Hematopoietic multipotent progenitor cell treated with erythropoietin and hydrocortisone succinate and interleukin-3 and kit ligand, for 15 days (in vitro differentiated cells): ENCODE data around the gene GRK5.

Experiments used
- DNase-seq: peaks from one replicate; pipeline ENCODE4 v3.0.0-alpha.2; 2015; ENCODE audit warnings: low spot score

GRK5 gene

DNA sequence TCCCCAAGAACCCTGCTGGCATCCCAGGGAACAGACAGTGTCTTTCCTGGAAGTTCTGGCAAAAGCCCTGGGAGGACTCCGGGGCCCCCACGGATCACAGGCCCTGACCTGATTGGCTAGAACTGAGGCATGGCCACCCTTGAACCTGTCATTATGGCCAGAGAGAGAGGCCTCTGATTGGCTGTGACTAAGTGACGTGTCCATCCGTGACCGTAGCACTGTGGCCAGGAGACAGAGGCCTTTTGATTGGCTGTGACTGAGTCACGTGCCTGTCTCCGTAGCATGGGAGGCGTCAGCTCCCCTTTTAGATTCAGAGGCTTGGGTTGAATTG is 171.3 kb downstream of the GRK5 start:
- DNase-seq, result no peak

DNA sequence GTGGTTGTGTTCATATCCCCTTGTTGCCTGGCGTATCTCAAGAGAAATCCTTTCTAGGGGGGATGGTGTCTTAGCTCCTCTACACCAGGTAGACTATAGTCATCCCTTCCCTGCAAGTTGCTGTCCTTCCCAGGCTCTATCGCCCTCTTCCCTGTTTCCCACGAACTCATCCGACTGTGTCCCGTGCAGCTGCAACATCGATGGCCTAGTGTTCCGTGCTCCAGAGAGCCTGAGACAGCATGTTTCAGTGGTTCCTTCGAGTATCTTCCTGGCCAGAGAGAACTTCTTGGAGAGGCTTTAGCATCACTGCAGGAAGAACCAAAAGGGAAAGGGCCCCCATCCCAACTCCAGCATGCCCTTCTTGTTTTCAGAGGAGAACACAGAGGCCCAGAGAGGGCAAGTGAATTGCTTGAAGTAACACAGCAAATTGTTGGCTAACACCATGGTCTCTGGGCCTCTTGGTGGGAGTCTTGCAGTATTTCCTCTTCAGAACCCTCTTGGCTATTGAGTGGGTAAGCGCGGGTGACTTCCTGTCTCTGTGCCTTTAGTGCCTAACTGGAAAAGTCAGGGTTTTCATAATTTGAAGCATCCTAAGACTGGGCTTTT is 172.2 kb downstream of the GRK5 start:
- no peak for DNase-seq

- no peak for DNase-seq
Observed at GRCh38 chr10:119383174-119383856, 175.9 kb downstream of the GRK5 start.

DNA sequence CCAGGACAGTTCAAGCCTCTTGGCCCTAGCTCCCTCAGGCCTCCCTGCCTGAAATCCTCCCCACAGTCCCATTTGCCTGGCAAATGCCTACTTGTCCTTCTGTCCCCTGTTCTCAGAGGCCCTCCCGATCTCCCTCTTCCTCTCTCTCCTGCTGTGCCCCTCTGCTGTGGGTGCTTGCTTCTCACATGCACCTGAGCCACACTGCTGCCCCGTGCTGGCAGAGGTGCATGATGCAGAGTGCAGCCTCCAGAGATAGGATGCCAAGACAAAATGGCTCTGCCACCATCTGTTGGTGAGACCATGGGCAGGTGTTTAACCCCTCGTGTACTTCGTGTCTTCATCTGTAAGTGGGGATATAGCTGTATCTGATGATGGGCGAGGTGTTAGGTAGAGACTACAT is 176.8 kb downstream of the GRK5 start:
- no peak for DNase-seq

DNA sequence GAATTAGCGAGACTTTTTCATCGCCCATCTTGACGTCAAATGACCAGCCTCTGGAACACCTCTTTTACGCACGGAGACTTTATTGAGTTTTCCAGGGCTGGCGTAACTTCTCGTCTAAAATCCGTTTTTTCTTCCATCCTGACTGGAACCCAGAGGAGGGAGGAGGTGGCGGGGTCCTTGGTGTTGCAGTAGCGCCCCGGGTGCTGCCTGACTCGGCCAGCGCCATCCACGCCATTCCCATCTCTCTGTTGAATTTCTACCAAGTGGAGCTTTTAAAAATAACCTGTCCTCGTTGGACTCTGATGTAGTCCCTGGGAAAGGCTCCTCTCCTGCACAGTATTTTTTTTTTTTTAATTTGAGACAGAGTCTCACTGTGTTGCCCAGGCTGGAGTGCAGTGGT is 179.3 kb downstream of the GRK5 start:
- DNase-seq, result no peak

GRCh38 chr10:119388849-119389345 is 181.5 kb downstream of the GRK5 start:
- no peak for DNase-seq

GRCh38 chr10:119391440-119392251 is 184.3 kb downstream of the GRK5 start:
- no peak for DNase-seq

GRCh38 chr10:119393019-119393418 is 185.6 kb downstream of the GRK5 start:
- no peak for DNase-seq

DNA sequence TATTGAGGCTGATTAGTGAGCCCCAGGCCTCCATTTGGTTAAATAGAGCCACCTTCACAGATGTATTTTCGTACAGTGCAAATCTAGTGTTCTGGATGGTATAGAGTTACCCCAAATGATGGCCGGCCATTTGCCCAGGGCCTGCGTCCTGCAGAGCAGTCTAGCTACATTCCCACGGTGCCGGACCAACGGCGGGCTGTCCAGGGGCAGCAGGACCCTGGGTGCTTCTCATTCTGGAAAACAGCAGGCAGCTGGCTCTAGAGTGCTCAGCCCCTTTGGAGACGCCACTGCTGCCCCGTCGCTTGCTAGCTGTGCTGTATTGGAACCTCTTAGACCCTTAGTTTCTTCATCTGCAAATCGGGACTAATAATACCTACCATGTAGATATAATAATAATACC is 186.1 kb downstream of the GRK5 start:
- no peak for DNase-seq

DNA sequence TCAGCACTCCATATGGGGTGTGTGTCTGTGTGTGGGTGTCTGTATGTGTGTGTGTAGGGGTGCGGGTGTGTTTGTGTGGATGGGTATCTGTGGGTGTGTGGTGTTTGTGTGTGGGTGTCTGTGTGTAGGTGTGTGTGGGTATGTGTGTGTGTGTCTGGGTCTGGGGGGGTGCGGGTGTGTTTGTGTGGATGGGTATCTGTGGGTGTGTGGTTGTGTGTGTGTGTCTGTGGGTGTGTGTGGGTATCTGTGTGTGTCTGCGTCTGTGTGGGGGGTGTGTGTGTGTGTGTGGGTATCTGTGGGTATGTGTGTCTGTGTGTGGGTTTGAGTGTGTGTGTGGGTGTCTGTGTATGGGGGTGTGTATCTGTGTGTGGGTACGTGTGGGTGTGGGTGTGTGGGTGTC is 186.5 kb downstream of the GRK5 start:
- DNase-seq, result no peak

GRCh38 chr10:119394657-119395279 is 187.4 kb downstream of the GRK5 start:
- DNase-seq, result no peak

DNA sequence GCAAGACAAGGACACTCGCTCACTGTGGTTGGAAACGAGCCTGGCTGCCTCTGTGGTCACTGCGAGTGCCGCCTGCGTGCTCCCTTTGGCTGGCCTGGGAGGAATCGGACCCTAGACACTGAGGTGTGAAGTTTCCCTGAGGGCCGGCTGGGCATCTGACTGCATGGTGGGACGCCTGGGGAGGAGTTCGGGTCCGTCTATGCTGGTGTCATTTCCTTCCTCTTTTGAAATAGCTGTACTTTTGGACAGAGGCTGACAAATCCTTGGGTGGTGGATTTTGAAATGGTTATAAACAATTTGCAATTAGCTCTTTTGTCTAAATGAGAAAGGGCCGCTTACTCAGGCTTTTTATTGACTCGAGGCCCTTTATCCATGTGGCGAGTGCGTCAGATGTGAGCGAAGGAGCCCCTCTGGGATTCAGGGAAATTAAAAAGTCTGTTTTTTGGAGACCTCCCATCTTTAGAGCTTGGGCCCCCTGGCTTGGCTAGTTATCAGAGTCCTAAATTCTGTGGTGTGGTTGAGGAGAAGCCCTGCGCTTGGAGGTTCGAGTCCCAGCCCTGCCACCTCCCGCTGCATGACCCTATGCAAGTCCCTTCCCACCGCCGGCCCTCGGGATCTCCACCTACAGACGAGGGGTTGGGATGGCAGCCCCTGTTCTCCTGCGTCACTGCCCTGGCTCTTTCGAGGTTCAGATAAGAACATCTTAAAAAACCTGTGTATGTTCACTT is 188.1 kb downstream of the GRK5 start:
- no peak for DNase-seq

DNA sequence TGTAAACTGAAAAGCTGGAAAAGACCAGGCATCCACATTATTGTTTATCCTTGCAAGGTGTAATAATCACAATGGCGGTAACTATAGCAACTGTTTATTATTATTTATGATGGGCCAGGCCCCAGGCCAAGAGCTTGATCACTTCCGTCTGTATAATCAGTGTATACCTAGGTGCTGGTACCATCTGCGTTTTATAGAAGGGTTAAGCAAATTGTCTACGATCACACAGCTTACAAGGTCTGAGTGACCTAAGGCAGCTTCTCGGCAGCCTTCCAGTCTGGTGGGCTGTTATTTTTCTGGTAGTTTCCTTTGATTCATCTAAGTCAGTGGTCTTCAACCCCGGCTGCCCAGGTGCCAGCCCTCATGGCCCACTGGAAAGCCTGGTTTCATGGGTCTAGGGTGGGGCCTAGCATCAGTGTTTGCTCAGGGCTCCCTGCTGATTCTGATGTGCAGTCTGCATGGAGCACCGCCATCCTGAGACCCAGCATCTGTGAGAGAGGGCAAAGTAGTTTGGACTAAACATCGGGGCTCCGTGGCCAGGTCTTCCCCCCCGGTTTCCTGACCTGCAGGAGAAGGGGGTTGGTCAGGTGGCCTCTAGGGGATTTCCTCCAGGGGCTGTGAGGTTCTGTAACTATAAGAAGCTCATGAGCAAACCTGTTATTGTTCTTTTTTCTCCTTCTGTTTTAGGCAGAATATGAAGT is 188.8 kb downstream of the GRK5 start:
- DNase-seq, result no peak

GRCh38 chr10:119396709-119397071 is 189.3 kb downstream of the GRK5 start:
- no peak for DNase-seq

DNA sequence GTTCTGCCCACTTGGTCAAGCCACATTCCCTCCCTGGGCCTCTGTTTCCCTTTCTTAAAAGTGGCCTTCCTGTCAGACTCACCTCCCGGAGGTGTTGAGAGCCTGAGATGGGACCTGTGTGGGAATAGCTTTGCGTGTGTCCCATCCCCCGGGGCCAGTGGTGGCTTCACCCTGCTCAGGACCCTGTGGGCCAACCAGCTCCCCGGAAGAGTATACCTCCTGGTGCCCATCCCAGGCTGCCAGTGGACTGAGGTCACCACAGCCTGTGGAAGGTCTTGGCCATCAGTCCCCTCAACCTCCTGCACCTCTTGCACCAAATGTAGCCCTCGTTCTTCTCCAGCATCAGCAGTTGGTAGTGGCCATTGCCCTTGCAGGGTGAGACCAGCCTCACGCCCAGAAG is 190.0 kb downstream of the GRK5 start:
- no peak for DNase-seq

GRCh38 chr10:119398996-119399395 is 191.6 kb downstream of the GRK5 start:
- no peak for DNase-seq

- DNase-seq, result no peak
Observed at GRCh38 chr10:119399466-119399865, 192.1 kb downstream of the GRK5 start.

GRCh38 chr10:119401671-119402395 is 194.5 kb downstream of the GRK5 start:
- DNase-seq, result no peak

DNA sequence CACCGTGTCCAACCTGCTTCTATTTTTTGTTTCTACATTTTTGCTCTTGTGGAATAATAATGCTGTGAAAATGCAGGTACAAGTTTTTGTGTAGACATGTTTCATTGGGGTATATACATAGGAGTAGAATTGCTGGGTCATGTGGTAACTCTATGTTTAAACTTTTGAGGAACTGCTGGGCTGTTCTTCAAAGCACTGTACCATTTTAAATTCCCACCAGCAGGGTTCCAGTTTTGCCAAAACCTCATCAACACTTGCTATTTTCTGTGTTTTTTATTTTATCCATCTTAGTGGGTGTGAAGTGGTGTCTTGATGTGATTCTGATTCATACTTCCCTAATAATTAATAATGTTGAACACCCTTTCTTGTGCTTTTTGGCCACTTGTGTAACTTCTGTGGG is 196.6 kb downstream of the GRK5 start:
- DNase-seq, result no peak

- no peak for DNase-seq
Observed at GRCh38 chr10:119404719-119405519, 197.5 kb downstream of the GRK5 start.
